Measurements from ENCODE around the gene SPOCK1.

DNA sequence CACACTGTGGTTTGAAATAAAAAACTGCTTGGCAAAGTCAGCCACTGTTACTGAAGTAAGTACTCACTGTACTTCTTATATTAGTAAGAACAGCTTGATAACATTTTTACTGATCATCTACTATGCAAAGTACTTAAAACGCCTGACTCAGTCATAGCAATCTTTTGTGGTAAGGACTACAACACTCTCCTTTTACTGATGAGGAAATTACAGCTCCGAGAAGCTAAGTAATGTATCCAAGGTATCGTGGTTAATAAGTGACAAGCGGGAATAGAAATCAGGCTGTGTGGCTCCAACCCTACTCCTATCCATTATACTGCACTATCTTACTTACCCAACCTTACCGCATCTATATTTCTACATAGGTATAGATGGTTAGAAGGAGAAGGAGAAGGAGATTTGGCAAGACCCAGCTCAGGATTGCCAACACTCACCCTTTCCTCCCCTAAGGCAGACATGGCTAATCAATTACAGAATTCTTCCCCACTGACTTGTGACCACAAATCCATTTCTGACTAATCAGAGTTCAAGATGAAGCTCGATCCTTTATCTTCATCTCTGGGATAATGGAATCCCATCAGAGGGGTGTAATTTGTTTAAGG is 281.4 kb downstream of the SPOCK1 start:
- TF ChIP-seq, protein P1, sequence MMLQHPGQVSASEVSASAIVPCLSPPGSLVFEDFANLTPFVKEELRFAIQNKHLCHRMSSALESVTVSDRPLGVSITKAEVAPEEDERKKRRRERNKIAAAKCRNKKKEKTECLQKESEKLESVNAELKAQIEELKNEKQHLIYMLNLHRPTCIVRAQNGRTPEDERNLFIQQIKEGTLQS (IDR thresholded peaks at IDR 0.05) = no peak
- TF ChIP-seq EZH2 (IDR thresholded peaks at IDR 0.05) = no peak
- TF ChIP-seq, protein P2, sequence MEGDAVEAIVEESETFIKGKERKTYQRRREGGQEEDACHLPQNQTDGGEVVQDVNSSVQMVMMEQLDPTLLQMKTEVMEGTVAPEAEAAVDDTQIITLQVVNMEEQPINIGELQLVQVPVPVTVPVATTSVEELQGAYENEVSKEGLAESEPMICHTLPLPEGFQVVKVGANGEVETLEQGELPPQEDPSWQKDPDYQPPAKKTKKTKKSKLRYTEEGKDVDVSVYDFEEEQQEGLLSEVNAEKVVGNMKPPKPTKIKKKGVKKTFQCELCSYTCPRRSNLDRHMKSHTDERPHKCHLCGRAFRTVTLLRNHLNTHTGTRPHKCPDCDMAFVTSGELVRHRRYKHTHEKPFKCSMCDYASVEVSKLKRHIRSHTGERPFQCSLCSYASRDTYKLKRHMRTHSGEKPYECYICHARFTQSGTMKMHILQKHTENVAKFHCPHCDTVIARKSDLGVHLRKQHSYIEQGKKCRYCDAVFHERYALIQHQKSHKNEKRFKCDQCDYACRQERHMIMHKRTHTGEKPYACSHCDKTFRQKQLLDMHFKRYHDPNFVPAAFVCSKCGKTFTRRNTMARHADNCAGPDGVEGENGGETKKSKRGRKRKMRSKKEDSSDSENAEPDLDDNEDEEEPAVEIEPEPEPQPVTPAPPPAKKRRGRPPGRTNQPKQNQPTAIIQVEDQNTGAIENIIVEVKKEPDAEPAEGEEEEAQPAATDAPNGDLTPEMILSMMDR (IDR thresholded peaks at IDR 0.05 in 2 of 3, conservative IDR thresholded peaks at IDR 0.05 in 1 of 3; ENCODE audit: borderline replicate concordance in 1 of 3, insufficient read depth in 1 of 3, low read depth in 2 of 3, low read length in 2 of 3) = no peak
- no peak for TF ChIP-seq POLR2AphosphoS5 (IDR thresholded peaks at IDR 0.05; ENCODE audit: low read depth, low read length)
- no peak for TF ChIP-seq RAD21 (IDR thresholded peaks at IDR 0.05; ENCODE audit: low read depth)
- TF ChIP-seq, protein P3, sequence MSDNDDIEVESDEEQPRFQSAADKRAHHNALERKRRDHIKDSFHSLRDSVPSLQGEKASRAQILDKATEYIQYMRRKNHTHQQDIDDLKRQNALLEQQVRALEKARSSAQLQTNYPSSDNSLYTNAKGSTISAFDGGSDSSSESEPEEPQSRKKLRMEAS (IDR thresholded peaks at IDR 0.05) = no peak

All from HCT116 (cell line).